Panc1 (cell line): ENCODE results near the gene ZNF557. TPM values are rescaled to one million over a fixed set of nuclear protein-coding genes. Genes with fewer than 3 reads are reported as not detected.
"Not testable (repeated sequence)": the region's sequence is repeated elsewhere in the genome, so short reads cannot be mapped to it uniquely, and the experiment has no call there.

Experiments
- ATAC-seq: fragments of 200-7000 bp; cut with Tn5 transposase; 2 replicates; pipeline ENCODE4 v1.9.1; 2020; ENCODE audit warnings: mild to moderate bottlenecking, moderate library complexity
- Bru-seq: library from RNA; stranded (reverse); fragments of 400-500 nt; gene quantifications from one replicate; lab custom pipeline; 2021; lab: Mats Ljungman, UMichigan
- BruChase-seq, 2 experiments: library from RNA; stranded (reverse); fragments of 400-500 nt; gene quantifications; one replicate each; lab custom pipeline; 2021; lab: Mats Ljungman, UMichigan
- BruUV-seq: library from RNA; stranded (reverse); fragments of 400-500 nt; replicated peaks from 2 replicates; lab custom pipeline; 2021; lab: Mats Ljungman, UMichigan
- CTCF ChIA-PET: fragments of 300-600 bp; sonication (Branson Sonifier 250); formaldehyde crosslinking; loops from one replicate; lab custom pipeline; 2022; ENCODE audit warnings: antibody characterized with exemption; lab: Charles Lee
- POLR2A ChIA-PET: fragments of 300-600 bp; sonication (Branson Sonifier 250); formaldehyde crosslinking; loops from one replicate; lab custom pipeline; 2022; ENCODE audit warnings: antibody characterized with exemption; lab: Charles Lee
- DNase-seq: peaks from one replicate; pipeline ENCODE4 v3.0.0-alpha.2; 2010; ENCODE audit warnings: low read depth, low spot score
- H3K27ac ChIP-seq: 2 replicates; pipeline ENCODE4 v1.5.1; 2011; ENCODE audit warnings: mild to moderate bottlenecking, low read length, inconsistent platforms
- H3K27me3 ChIP-seq: fragments of 200-500 bp; sonication (Bioruptor generic); 2 replicates; pipeline ENCODE4 v1.6.0; 2014; ENCODE audit warnings: low read length, inconsistent platforms; ENCODE audit not compliant: control insufficient read depth, insufficient read depth
- H3K36me3 ChIP-seq: fragments of 200-500 bp; sonication (Bioruptor generic); 2 replicates; pipeline ENCODE4 v1.5.1; 2014; ENCODE audit warnings: inconsistent platforms, mild to moderate bottlenecking, low read length, moderate library complexity; ENCODE audit not compliant: control insufficient read depth, insufficient read depth
- H3K4me1 ChIP-seq: 2 replicates; pipeline ENCODE4 v1.5.1; 2011; ENCODE audit warnings: inconsistent platforms, mild to moderate bottlenecking, low read length, moderate library complexity; ENCODE audit not compliant: control insufficient read depth, insufficient read depth
- H3K4me3 ChIP-seq, 2 experiments: 2 replicates each; pipeline ENCODE4 v1.5.1; 2011 to 2012; ENCODE audit warnings: low read depth in 2 of 2, low read length in 2 of 2, mild to moderate bottlenecking in 2 of 2, inconsistent platforms in 1 of 2, moderate library complexity in 1 of 2
- H3K9me3 ChIP-seq: fragments of 200-500 bp; sonication (Bioruptor generic); 2 replicates; pipeline ENCODE4 v1.5.1; 2014; ENCODE audit warnings: low read depth, mild to moderate bottlenecking, inconsistent platforms, low read length, moderate library complexity; ENCODE audit not compliant: control insufficient read depth, insufficient read depth
- POLR2AphosphoS5 ChIP-seq: IDR thresholded peaks from 2 replicates; pipeline ENCODE4 v1.6.1; 2012; ENCODE audit warnings: mild to moderate bottlenecking, low read depth, low read length, moderate library complexity
- SIN3A ChIP-seq: IDR thresholded peaks from 2 replicates; pipeline ENCODE4 v1.6.1; 2012; ENCODE audit warnings: low read depth, mild to moderate bottlenecking, low read length, moderate library complexity, borderline replicate concordance; ENCODE audit not compliant: insufficient read depth
- TCF7L2 ChIP-seq: IDR thresholded peaks from 2 replicates; pipeline ENCODE4 v1.6.1; 2011; ENCODE audit warnings: mild to moderate bottlenecking, low read depth, low read length, inconsistent platforms
- in situ Hi-C: cut with HindIII; loops from 2 replicates; pipeline ENCODE4 v1.10.0; 2016; ENCODE audit warnings: low sequenced_read_pairs, low pct_unique_long_range_greater_than_20kb
- intact Hi-C: fragments of 100-400 bp; cut with micrococcal nuclease; formaldehyde crosslinking; loops from one replicate; pipeline ENCODE4 v1.10.0; 2022; ENCODE audit not compliant: unreplicated experiment
- long read RNA-seq: library from polyadenylated mRNA; unstranded; transcript quantifications from one replicate; pipeline ENCODE4 v2.0.0, GENCODE V29; 2021; ENCODE audit not compliant: unreplicated experiment
- polyA plus RNA-seq: library from polyadenylated mRNA; unstranded; fragments of >200 nt; gene quantifications from one replicate; pipeline ENCODE4 v1.2.1, GENCODE V29; 2012; ENCODE audit warnings: missing spikeins; ENCODE audit not compliant: insufficient read length
- total RNA-seq: library from RNA; stranded (reverse); gene quantifications from one replicate; pipeline ENCODE4 v1.2.1, GENCODE V29; 2021; ENCODE audit not compliant: unreplicated experiment
- TF ChIP-seq, protein P1 (sequence below): fragments of 450-650 bp; IDR thresholded peaks from 2 replicates; pipeline ENCODE4 v1.5.1; 2017; ENCODE audit warnings: mild to moderate bottlenecking
- TF ChIP-seq, protein P2 (sequence below), 2 experiments: IDR thresholded peaks; 2 replicates each; pipeline ENCODE4 v1.6.1; 2011 to 2012; ENCODE audit warnings: low read depth in 2 of 2, control low read depth in 1 of 2, low read length in 1 of 2, mild to moderate bottlenecking in 1 of 2, moderate library complexity in 1 of 2; ENCODE audit not compliant: insufficient read depth in 1 of 2

The ZNF557 gene
- 7.6 TPM for total RNA-seq
- polyA plus RNA-seq = 4.1 TPM
- percentile 73 among the genes with signal in this experiment for Bru-seq, nascent RNA
- percentile 72 among the genes with signal in this experiment for BruChase-seq, experiment 1, labeled RNA remaining after a 2-hour chase
- percentile 66 among the genes with signal in this experiment for BruChase-seq, experiment 2, labeled RNA remaining after a 6-hour chase
- long read RNA-seq, full-length matches to known transcripts = 11 of 23 reads
- long read RNA-seq, partial matches to known transcripts = 6 of 23 reads
- long read RNA-seq, other reads (novel, unspliced or antisense) = 6 of 23 reads

DNA sequence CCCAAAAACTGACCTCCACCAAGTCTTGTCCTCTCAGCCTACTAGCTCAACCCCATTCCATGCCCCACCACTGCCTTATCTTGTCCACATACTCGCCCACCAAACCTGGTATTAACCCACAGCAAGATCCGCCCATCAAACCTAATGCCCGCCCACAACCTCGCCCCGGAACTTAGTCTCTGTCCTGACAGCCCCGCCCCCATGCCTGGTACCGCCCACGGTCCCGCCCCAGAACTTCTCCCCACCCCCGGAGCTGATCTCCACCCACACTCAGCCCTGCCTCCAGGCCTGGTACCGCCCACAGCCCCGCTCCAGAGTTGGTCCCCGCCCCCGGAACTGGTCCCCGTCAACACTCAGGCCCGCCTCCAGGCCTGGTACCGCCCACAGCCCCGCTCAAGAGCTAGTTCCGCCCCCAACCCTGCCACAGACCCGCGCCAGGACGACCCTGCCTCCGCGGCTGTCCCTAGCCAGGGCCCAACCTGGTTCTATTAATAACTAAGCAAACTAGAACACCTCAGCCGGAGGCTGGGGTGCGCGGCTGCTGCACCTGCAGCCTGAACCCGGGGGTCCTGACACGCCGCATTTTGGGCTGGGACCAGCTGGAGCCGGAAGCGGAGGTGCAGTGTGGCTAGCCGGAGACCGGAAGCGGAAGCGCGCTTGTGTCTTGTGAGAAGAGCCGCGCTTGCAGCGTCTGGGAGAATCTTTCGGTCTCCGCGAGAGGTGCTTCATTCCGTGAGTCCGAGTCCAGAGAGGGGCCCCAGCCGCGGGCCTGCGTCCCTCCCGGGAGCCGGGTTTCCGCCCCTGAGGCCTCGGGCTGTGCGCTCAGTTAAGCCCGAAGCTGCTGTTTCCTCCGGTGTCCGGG, at the start of gene ZNF557:
Gene ZNF557 (plus strand): TSS at position 662 of the 862 bp plus-strand sequence. CDS start 5,372 bp downstream, outside the sequence.
- intact Hi-C loops = no loop called here
- Histone ChIP-seq H3K4me3 (peak within 1 kb of the TSS; percentile 95 to 97), H3K27ac (peak within 1 kb of the TSS; percentile 88), H3K9me3 (peaks cover 4% of the 10 kb centered on the region; the same call in 1 of the 2 replicates), H3K27me3 (no peaks in the 10 kb centered on the region), H3K36me3 (peaks cover 5% of the 10 kb centered on the region), H3K4me1 (no peaks in the 10 kb centered on the region)
- ChIA-PET CTCF (interaction anchor here (0.6 to 0.8 kb wide), 3 partner anchors 57 to 332 kb away, joined by 4 to 11 read pairs (median 8); partner anchors contain the start of gene GPR108), POLR2A (interaction anchor here (0.5 to 1.0 kb wide), 5 partner anchors 30 to 678 kb away, joined by 3 to 23 read pairs (median 8); no protein-coding TSS in a partner anchor)
- DNase-seq (peak; percentile 76), ATAC-seq (peak; percentile 99)
- BruUV-seq = no TSS peak
- TF ChIP-seq POLR2AphosphoS5 (peak; percentile 88), TCF7L2 (peak; percentile 52), SIN3A (0 out of 2 replicates have a peak, but pooled peaks have one; percentile 86)
- TF ChIP-seq, protein P1, sequence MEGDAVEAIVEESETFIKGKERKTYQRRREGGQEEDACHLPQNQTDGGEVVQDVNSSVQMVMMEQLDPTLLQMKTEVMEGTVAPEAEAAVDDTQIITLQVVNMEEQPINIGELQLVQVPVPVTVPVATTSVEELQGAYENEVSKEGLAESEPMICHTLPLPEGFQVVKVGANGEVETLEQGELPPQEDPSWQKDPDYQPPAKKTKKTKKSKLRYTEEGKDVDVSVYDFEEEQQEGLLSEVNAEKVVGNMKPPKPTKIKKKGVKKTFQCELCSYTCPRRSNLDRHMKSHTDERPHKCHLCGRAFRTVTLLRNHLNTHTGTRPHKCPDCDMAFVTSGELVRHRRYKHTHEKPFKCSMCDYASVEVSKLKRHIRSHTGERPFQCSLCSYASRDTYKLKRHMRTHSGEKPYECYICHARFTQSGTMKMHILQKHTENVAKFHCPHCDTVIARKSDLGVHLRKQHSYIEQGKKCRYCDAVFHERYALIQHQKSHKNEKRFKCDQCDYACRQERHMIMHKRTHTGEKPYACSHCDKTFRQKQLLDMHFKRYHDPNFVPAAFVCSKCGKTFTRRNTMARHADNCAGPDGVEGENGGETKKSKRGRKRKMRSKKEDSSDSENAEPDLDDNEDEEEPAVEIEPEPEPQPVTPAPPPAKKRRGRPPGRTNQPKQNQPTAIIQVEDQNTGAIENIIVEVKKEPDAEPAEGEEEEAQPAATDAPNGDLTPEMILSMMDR = no peak
- TF ChIP-seq, protein P2, sequence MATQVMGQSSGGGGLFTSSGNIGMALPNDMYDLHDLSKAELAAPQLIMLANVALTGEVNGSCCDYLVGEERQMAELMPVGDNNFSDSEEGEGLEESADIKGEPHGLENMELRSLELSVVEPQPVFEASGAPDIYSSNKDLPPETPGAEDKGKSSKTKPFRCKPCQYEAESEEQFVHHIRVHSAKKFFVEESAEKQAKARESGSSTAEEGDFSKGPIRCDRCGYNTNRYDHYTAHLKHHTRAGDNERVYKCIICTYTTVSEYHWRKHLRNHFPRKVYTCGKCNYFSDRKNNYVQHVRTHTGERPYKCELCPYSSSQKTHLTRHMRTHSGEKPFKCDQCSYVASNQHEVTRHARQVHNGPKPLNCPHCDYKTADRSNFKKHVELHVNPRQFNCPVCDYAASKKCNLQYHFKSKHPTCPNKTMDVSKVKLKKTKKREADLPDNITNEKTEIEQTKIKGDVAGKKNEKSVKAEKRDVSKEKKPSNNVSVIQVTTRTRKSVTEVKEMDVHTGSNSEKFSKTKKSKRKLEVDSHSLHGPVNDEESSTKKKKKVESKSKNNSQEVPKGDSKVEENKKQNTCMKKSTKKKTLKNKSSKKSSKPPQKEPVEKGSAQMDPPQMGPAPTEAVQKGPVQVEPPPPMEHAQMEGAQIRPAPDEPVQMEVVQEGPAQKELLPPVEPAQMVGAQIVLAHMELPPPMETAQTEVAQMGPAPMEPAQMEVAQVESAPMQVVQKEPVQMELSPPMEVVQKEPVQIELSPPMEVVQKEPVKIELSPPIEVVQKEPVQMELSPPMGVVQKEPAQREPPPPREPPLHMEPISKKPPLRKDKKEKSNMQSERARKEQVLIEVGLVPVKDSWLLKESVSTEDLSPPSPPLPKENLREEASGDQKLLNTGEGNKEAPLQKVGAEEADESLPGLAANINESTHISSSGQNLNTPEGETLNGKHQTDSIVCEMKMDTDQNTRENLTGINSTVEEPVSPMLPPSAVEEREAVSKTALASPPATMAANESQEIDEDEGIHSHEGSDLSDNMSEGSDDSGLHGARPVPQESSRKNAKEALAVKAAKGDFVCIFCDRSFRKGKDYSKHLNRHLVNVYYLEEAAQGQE (IDR thresholded peaks at IDR 0.05; ENCODE audit: insufficient read depth in 1 of 2, low read depth in 2 of 2, low read length in 1 of 2) = no peak
- in situ Hi-C loops = no loop called here

DNA sequence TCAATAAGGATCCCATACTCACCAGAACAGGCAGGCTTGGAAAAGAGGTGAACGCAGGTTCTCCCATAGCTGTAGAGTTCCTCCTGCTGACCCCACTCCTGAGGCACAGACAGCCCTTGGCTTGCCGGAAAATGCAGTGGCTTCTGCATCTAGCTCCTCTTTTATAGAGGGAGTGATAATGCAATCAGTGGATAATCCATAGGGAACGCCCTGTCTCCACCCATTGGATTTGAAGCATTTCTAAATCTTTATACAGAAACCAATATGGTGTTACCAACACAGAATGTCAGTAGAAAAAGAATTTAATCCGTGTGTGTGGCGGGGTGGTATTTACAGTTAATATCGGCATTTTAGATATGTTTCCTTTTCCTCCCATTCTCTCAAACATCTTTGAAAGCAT, 48.2 kb upstream of the ZNF557 start, which contains the start of gene MBD3L2B:
Gene MBD3L2B (minus strand): TSS at position 101 of the 400 bp plus-strand sequence. CDS start 34 bp downstream, at position 67.
- BruUV-seq, H3K4me3 ChIP-seq, DNase-seq, H3K9me3 ChIP-seq, POLR2A ChIA-PET, intact Hi-C loops, H3K27me3 ChIP-seq, H3K4me1 ChIP-seq, H3K36me3 ChIP-seq, ATAC-seq, H3K27ac ChIP-seq, CTCF ChIA-PET, in situ Hi-C loops: not testable (repeated sequence)

GRCh38 chr19:7028790-7029189, 40.7 kb upstream of the ZNF557 start:
- H3K9me3 ChIP-seq, CTCF ChIA-PET, BruUV-seq, ATAC-seq, H3K27ac ChIP-seq, H3K36me3 ChIP-seq, H3K27me3 ChIP-seq, POLR2A ChIA-PET, H3K4me1 ChIP-seq, H3K4me3 ChIP-seq, in situ Hi-C loops, intact Hi-C loops, DNase-seq: not testable (repeated sequence)

GRCh38 chr19:7030278-7030677, 39.2 kb upstream of the ZNF557 start, which contains the start of gene MBD3L5:
Gene MBD3L5 (plus strand): TSS chr19:7030578. CDS start chr19:7030612, 34 bp downstream.
- DNase-seq, H3K4me3 ChIP-seq, CTCF ChIA-PET, POLR2A ChIA-PET, H3K4me1 ChIP-seq, ATAC-seq, H3K27ac ChIP-seq, H3K9me3 ChIP-seq, intact Hi-C loops, in situ Hi-C loops, H3K27me3 ChIP-seq, H3K36me3 ChIP-seq, BruUV-seq: not testable (repeated sequence)
